ENCODE measurements around the gene CST11. TPM values are rescaled to one million over a fixed set of nuclear protein-coding genes. Genes with fewer than 3 reads are reported as not detected.
A peak's percentile ranks its signal among the peaks of the same experiment; 100 is the strongest.

Gene CST11
- total RNA-seq, 1 experiment from 2014 or later: not detected

GRCh38 chr20:23445596-23446217 lies 7.0 kb downstream of the CST11 start:
- ChIA-PET CTCF (interaction anchor here (0.6 to 13.1 kb wide), 17 partner anchors 11 to 1058 kb away, joined by 3 to 541 read pairs (median 3); partner anchors contain the start of gene CST9), POLR2A (interaction anchor here (0.8 to 1.7 kb wide), 4 partner anchors 25 to 95 kb away, joined by 3 to 4 read pairs (median 4); partner anchors contain the start of genes NAPB and NXT1)
- Mint-ChIP-seq H3K36me3 (ENCODE audit: insufficient read depth, unreplicated experiment) (no peaks in the 10 kb centered on the region), H3K4me3 (ENCODE audit: unreplicated experiment) (peak overlapping the region; percentile 9), H3K4me1 (ENCODE audit: insufficient read depth, unreplicated experiment) (peaks cover 25% of the 10 kb centered on the region), H3K9me3 (ENCODE audit: unreplicated experiment) (no peaks in the 10 kb centered on the region), H3K27ac (ENCODE audit: low read depth, unreplicated experiment) (peak overlapping the region; percentile 37), H3K27me3 (ENCODE audit: insufficient read depth, unreplicated experiment) (no peaks in the 10 kb centered on the region)
- intact Hi-C loops (cut with micrococcal nuclease): no loop called here
- no peak for TF ChIP-seq CTCF (IDR thresholded peaks at IDR 0.05; ENCODE audit: unreplicated experiment)
- peak; percentile 77 for DNase-seq (ENCODE audit: unreplicated experiment)
- no TSS peak for BruUV-seq (replicated peaks)

- H3K27me3 Mint-ChIP-seq (ENCODE audit: insufficient read depth, unreplicated experiment): no peaks in the 10 kb centered on the region
- ChIA-PET CTCF (interaction anchor here (0.6 to 13.1 kb wide), 13 partner anchors 10 to 1057 kb away, joined by 3 to 541 read pairs (median 4); partner anchors contain the start of gene CST9), POLR2A (interaction anchor here (0.8 to 1.3 kb wide), 3 partner anchors 23 to 158 kb away, joined by 3 to 4 read pairs (median 3); partner anchors contain the start of genes NAPB and NXT1)
- peaks cover 25% of the 10 kb centered on the region for H3K4me1 Mint-ChIP-seq (ENCODE audit: insufficient read depth, unreplicated experiment)
- BruUV-seq (replicated peaks): no TSS peak
- no peak for TF ChIP-seq CTCF (IDR thresholded peaks at IDR 0.05; ENCODE audit: unreplicated experiment)
- peak overlapping the region; percentile 37 for H3K27ac Mint-ChIP-seq (ENCODE audit: low read depth, unreplicated experiment)
- no peaks in the 10 kb centered on the region for H3K36me3 Mint-ChIP-seq (ENCODE audit: insufficient read depth, unreplicated experiment)
- intact Hi-C loops (cut with micrococcal nuclease): loop anchor here (5.0 kb wide), 1 partner anchor 552 kb away; no protein-coding TSS in a partner anchor
- no peaks in the 10 kb centered on the region for H3K9me3 Mint-ChIP-seq (ENCODE audit: unreplicated experiment)
- no peak for DNase-seq (ENCODE audit: unreplicated experiment)
- no peak overlapping the region for H3K4me3 Mint-ChIP-seq (ENCODE audit: unreplicated experiment)
Observed at GRCh38 chr20:23444859-23445258, 7.8 kb downstream of the CST11 start.

- BruUV-seq (replicated peaks): no TSS peak
- peaks cover 25% of the 10 kb centered on the region for H3K4me1 Mint-ChIP-seq (ENCODE audit: insufficient read depth, unreplicated experiment)
- ChIA-PET CTCF (interaction anchor here (0.5 to 13.1 kb wide), 71 partner anchors 9 to 1368 kb away, joined by 3 to 541 read pairs (median 5); partner anchors contain the start of genes CST11, CST9 and NAPB), POLR2A (interaction anchor here (1.1 to 1.5 kb wide), 6 partner anchors 21 to 164 kb away, joined by 3 read pairs; partner anchors contain the start of gene NAPB)
- no peak for DNase-seq (ENCODE audit: unreplicated experiment)
- H3K9me3 Mint-ChIP-seq (ENCODE audit: unreplicated experiment): no peaks in the 10 kb centered on the region
- no peaks in the 10 kb centered on the region for H3K27me3 Mint-ChIP-seq (ENCODE audit: insufficient read depth, unreplicated experiment)
- H3K36me3 Mint-ChIP-seq (ENCODE audit: insufficient read depth, unreplicated experiment): no peaks in the 10 kb centered on the region
- H3K27ac Mint-ChIP-seq (ENCODE audit: low read depth, unreplicated experiment): no peak overlapping the region
- TF ChIP-seq CTCF (IDR thresholded peaks at IDR 0.05; ENCODE audit: unreplicated experiment): no peak
- intact Hi-C loops (cut with micrococcal nuclease): loop anchor here (1.0 to 5.0 kb wide), 2 partner anchors 224 to 555 kb away; no protein-coding TSS in a partner anchor
- no peak overlapping the region for H3K4me3 Mint-ChIP-seq (ENCODE audit: unreplicated experiment)
Observed at GRCh38 chr20:23442436-23442835, 10.2 kb downstream of the CST11 start.

- Mint-ChIP-seq H3K4me3 (ENCODE audit: unreplicated experiment) (no peak overlapping the region), H3K9me3 (ENCODE audit: unreplicated experiment) (no peaks in the 10 kb centered on the region), H3K4me1 (ENCODE audit: insufficient read depth, unreplicated experiment) (peaks cover 25% of the 10 kb centered on the region), H3K27ac (ENCODE audit: low read depth, unreplicated experiment) (no peak overlapping the region), H3K27me3 (ENCODE audit: insufficient read depth, unreplicated experiment) (no peaks in the 10 kb centered on the region), H3K36me3 (ENCODE audit: insufficient read depth, unreplicated experiment) (no peaks in the 10 kb centered on the region)
- CTCF ChIA-PET: interaction anchor here (0.5 to 13.1 kb wide), 86 partner anchors 8 to 1778 kb away, joined by 3 to 541 read pairs (median 5); partner anchors contain the start of genes CST11, CST5, CST9 and NAPB
- peak; percentile 86 for TF ChIP-seq CTCF (IDR thresholded peaks at IDR 0.05; ENCODE audit: unreplicated experiment)
- peak; percentile 85 for DNase-seq (ENCODE audit: unreplicated experiment)
- BruUV-seq (replicated peaks): no TSS peak
- intact Hi-C loops (cut with micrococcal nuclease): loop anchor here (1.0 to 5.0 kb wide), 3 partner anchors 164 to 555 kb away; no protein-coding TSS in a partner anchor
- POLR2A ChIA-PET: interaction anchor here (1.0 to 1.3 kb wide), 4 partner anchors 20 to 189 kb away, joined by 3 read pairs; partner anchors contain the start of gene NAPB
Observed at GRCh38 chr20:23441850-23442313, 10.8 kb downstream of the CST11 start.
